HG03558 (cell line): ENCODE data around the gene ANKIB1.
"Not testable (repeated sequence)": the region's sequence is repeated elsewhere in the genome, so short reads cannot be mapped to it uniquely, and the experiment has no call there.

Experiments
- ATAC-seq: cut with Tn5 transposase; IDR thresholded peaks from one replicate; pipeline ENCODE4 v1.9.1; 2021; ENCODE audit warnings: moderate number of reproducible peaks; ENCODE audit not compliant: unreplicated experiment; ENCODE audit errors: extremely low read depth

ANKIB1 gene

GRCh38 chr7:92375013-92375412 is 129.2 kb downstream of the ANKIB1 start:
- ATAC-seq = no peak

DNA sequence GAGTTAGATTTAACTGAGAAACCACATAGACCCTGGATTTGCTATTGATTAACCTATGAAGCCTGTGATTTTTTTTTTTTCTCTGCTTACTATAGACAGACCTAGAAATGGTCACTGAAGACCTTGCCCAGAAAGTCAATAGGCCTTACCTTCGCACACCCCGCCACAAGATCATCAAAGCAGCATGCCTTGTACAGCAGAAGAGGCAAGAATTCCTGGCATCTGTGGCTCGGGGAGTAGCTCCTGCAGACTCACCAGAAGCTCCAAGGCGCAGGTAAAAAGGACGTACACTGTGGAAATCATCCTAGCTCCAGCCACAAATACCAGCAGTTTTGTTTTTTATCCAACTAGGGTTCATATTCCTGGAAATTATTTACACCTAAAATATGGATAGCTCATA is 145.3 kb downstream of the ANKIB1 start:
- ATAC-seq = no peak

DNA sequence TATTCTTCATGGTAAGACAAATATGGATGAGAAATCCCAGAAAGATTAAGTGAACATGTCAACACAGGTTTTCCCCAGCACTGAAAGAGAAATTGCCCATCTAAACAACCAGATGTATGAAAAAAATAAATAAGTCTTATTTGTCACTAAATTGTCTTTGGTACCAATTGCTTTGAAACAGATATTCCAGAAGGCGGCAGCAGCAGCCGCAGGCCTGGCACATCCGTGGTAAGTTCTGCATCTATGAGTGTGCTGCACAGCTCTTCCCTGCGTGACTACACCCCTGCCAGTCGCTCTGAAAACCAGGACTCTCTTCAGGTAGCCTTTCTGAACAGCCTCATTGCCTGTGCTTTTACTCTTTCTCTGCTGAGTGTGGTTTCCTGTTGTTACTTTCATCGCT is 151.8 kb downstream of the ANKIB1 start:
- no peak for ATAC-seq

GRCh38 chr7:92400013-92400412 is 154.2 kb downstream of the ANKIB1 start:
- ATAC-seq = no peak

DNA sequence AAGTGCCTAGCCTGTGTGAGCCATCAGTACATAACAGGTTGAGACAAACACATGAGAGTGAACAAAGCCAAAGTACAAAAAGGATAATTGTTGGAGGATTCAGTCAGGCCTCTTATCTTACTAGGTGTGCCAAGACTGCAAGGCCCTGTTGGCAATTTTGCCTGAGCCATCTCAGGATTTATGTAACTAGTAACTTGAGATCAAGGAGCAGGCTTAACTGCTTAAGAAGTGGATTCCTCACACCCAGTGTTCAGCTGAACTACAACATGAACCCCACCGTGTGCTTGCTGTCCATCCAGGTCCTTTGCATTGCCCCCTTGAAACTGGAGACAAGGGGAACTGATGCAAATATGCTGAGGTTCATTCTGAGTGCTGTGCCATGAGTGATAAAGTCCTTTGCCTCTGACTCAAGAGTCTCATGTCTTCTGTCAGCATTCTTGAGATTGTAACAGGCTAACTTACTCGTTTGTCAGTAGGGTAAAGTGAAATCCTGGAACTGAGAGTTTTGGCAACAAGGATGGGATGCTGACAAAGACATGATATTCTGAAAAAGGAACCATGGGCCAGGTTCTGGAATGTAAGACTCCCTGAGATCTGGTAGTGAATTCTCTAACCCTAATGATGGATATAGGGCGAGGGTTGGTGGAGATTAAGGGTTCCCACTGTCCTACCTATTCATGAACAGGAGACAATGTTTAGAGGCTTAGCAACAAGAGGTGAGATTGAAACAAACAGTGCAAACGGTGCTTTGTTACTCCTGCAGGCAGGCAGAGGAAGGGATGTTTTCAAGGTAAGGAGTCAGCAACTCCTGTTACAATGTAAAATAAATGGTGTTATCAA is 157.4 kb downstream of the ANKIB1 start:
- ATAC-seq = no peak

- ATAC-seq = no peak
Measured at GRCh38 chr7:92403760-92404074, 157.9 kb downstream of the ANKIB1 start.

GRCh38 chr7:92404170-92404614 is 158.4 kb downstream of the ANKIB1 start:
- no peak for ATAC-seq

GRCh38 chr7:92409357-92409756 is 163.6 kb downstream of the ANKIB1 start:
- ATAC-seq = no peak

DNA sequence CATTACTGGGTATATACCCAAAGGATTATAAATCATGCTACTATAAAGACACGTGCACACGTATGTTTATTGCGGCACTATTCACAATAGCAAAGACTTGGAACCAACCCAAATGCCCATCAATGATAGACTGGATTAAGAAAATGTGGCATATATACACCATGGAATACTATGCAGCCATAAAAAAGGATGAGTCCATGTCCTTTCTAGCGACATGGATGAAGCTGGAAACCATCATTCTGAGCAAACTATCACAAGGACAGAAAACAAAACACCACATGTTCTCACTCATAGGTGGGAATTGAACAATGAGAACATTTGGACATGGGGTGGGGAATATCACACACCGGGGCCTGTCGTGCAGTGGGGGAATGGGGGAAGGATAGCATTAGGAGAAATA is 164.4 kb downstream of the ANKIB1 start:
- not testable (repeated sequence) for ATAC-seq

- ATAC-seq = no peak
Measured at GRCh38 chr7:92412745-92413144, 167.0 kb downstream of the ANKIB1 start.

GRCh38 chr7:92413550-92413949 is 167.8 kb downstream of the ANKIB1 start:
- no peak for ATAC-seq

- no peak for ATAC-seq
Measured at GRCh38 chr7:92415225-92415624, 169.5 kb downstream of the ANKIB1 start.

DNA sequence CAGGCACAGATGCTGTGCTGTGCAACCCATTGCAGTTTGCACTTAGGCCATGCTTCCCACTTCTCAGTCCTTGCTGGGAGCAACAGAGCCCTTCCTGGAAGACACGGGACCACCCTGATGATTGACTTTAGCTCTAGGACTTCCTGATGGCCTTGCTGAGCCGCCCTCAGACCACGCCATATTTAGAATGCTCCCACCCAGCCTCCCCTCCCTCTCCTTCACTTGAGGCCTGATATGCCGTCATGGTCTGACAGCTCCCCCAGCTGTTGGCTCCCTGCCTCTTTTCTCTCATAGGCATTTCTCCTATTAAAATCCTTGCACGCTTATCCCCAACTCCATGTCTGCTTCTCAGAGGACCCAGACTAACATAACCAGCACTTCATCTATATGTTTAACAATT is 172.1 kb downstream of the ANKIB1 start:
- ATAC-seq = no peak

- ATAC-seq = no peak
Measured at GRCh38 chr7:92421676-92422435, 176.1 kb downstream of the ANKIB1 start.

GRCh38 chr7:92422926-92423325 is 177.2 kb downstream of the ANKIB1 start:
- ATAC-seq = no peak

DNA sequence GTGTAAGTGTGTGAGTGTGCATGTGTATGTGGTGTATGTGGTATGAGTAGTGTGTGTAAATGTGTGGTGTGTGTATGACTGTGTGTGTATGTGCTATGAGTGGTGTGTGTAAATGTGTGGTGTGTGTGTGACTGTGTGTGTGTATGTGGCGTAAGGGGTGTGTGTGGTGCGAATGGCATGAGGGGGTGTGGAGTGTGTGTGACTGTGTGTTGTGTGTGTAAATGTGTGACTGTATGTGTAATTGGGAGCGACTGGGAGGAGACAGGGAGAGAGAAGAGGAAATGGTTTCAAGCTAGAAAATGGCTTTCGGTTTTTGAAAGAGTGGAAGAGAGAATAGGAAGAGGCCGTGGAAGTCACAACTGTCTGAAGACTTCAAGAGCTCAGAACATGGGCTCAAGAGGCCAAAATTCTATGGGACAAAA is 177.9 kb downstream of the ANKIB1 start:
- ATAC-seq = no peak

DNA sequence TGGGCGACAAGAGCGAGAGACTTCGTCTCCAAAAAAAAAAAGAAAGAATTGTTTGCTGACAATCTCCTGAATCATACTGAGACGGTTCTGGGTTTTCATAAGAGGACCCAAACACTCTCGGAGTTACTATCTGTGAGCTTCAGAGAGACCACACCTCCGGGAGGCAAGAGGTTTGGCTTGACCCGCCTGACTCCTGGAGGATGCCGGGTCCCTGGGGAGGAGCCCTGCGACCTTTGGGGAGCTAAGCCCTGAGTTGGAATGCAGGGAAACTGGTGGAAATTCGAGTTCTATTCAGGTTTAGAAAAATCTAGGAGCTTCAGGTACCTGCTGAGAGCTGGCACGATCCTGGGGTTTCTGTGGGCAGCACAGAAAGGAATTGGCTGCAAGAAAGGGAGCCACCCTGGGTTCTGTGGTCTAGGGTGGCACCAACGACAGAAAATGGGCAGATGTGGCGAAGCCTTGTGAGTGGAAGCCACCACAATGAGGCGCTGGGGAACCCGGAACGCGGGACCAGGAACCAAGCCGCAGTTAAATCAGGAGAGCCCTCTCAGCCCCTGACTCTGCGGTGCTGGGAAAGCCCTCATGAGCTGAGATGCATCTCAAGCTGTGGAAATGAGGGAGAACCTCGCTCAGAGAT is 179.7 kb downstream of the ANKIB1 start:
- ATAC-seq = no peak

DNA sequence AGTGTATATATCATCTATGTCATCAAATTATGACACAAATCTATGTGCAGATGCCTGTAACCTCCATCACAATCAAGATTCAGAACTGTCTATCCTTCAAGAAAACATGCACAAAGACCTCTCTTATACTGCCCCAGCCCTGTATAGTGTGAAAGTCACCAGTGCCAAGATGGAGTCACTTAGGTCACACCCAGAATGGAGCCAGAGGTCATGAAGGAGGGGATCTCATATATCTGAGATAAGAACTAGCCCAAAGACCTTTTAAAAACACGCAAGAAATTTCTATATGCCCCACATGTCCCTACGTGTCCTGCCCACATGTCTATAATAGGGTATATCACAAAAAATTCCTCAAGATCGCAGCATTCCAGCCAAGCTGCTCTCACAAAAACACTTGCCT is 181.4 kb downstream of the ANKIB1 start:
- no peak for ATAC-seq

DNA sequence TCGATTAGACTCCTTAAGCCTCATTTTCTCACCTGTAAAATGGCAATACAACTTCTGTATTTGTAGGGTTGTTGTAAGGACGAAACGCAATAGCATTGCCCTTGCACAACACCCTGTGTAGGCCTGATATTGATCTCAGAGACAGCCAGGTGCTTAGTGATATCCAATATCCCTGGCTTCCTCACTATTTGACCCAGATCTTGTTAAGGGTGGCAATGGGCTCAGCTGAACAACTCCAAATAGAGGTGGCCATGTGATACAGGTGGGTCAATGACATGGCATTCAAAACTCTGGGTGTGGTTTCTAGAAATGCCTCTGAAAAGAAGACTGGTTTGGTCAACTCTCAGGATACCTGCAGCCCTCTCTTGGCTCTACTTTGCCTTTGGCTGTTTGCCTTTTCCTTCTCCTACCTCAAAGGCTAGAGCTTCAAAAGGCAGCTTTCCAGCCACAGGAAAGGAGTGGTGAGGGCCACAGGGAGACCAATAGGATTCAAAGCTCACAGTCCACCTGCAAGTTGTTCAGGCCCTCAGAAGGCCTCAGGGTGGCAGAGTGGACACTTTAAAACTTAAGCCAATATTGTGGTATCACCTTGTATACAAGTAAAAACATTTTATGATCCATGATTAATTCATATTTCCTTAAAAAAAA is 186.6 kb downstream of the ANKIB1 start:
- no peak for ATAC-seq

GRCh38 chr7:92433019-92433418 is 187.2 kb downstream of the ANKIB1 start:
- ATAC-seq = no peak

DNA sequence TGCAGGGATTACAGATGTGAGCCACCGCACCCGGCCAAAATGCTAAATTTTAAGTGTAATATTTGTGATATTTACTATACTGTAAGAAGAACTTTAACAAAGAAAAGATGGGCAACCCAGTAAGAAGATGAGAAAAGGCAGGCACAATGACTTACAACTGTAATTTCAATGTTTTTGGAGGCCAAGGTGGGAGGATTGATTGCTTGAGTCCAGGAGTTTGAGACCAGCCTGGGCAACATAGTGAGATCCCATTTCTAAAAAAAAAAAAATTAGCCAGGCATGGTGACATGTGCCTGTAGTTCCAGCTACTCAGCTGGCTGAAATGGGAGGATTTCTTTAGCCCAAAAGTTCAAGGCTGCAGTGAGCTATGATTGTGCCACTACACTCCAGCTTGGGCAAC is 189.8 kb downstream of the ANKIB1 start:
- ATAC-seq = no peak
